A673 (cell line): ENCODE results near the gene XDH.

Experiments used
- CTCF ChIP-seq: fragments of 300-800, 200-600 bp; sonication (generic); conservative IDR thresholded peaks from 2 replicates; pipeline ENCODE4 v1.5.1; 2017; ENCODE audit warnings: low read depth, mild to moderate bottlenecking, antibody characterized with exemption, low read length, moderate library complexity, mixed read lengths
- EZH2 ChIP-seq: fragments of 200-600 bp; sonication (generic); IDR thresholded peaks from 2 replicates; pipeline ENCODE4 v1.6.1; 2017; ENCODE audit warnings: borderline replicate concordance, low read depth, mild to moderate bottlenecking, mixed read lengths, antibody characterized with exemption, low read length; ENCODE audit not compliant: poor library complexity, severe bottlenecking

DNA sequence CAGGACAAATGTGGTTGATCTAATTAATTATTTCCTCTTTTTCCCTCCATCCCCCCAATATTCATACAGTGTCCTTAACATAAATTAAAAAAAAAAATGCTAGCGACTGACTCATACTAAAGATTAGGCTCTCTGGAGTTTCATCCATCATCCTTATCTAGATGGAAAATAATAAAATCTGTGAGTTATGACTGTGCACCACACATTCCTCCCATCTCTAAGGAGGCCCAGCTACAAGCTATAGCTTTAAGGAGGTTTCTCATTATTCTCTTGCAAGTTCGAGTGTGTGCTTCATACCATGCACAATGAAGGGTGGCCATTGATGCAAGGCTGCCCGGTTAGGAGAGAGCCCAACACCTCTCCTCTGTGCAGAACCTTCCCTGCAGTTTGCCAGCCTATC, 77.3 kb downstream of the XDH start:
- TF ChIP-seq CTCF (no peak), EZH2 (no peak)
